Islet of Langerhans (tissue), 1 donor: Measurements from ENCODE around the gene PDE6B.
"Not testable (repeated sequence)": the region's sequence is repeated elsewhere in the genome, so short reads cannot be mapped to it uniquely, and the experiment has no call there.

Source experiments
- FAIRE-seq: peaks from one replicate; lab custom pipeline; 2011; peaks lifted over from hg19 to GRCh38; lab: Jason Lieb, UNC

PDE6B gene

DNA sequence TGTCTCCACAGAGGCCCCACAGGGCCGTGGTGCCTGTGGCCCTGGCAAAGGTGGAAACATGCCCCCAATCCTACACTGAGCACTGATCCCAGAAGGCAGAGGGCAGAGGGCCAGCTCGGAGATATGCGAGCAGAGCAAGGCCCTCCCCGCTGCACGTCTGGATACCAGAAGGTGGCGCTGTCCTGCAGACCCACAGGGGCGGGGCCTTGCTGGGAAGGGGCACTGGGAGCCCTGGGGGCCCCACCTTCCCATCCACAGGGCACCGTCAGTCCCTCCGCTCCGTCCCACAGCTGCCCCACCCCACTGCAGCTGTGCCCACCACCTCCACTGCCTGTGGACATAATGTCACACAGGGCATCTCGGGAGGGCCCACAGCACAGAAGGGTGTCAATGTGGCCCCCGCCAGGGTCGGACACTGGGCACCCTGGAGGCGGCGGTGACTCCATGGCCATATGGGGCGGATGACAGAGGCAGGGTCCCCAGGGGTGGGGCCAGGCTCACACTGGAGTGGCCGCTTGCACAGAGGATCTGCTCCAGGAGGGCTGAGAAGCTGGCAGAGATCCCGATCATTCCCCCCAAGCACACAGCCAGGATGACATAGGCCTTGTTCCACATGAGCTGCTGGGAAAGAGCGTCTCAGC, 58.7 kb downstream of the PDE6B start:
- no peak for FAIRE-seq

DNA sequence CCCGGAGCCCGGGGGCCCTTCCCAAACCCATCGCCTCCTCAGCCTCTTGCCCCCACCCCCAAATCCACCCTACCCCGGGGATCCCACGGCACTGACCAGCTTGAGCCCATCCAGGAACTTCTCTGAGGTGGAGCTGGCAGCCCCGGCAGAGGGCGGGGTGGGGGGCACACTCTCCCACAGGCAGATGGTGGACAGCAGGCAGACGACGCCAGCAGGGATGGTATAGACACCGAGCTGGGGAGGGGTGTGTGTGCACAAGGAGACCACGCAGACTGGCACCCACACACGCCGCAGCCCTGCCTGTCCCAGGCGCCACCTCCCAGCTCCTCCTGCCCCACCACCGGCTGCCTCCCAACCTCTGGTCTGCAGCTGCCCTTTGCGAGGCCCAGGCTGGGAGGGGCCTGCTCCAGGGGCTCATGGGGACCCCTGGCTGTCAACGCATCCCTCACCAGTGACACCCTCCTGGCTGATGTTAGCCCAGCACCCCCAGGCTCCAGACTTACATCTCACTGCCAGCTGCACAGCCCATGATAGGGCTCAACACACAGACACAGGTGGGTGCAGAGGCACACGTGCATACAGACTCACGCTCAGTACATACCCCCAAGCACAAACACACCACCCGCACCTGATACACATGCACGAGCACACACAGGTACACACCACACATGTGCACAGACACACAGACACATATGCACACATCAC, 59.4 kb downstream of the PDE6B start:
- FAIRE-seq, result no peak

DNA sequence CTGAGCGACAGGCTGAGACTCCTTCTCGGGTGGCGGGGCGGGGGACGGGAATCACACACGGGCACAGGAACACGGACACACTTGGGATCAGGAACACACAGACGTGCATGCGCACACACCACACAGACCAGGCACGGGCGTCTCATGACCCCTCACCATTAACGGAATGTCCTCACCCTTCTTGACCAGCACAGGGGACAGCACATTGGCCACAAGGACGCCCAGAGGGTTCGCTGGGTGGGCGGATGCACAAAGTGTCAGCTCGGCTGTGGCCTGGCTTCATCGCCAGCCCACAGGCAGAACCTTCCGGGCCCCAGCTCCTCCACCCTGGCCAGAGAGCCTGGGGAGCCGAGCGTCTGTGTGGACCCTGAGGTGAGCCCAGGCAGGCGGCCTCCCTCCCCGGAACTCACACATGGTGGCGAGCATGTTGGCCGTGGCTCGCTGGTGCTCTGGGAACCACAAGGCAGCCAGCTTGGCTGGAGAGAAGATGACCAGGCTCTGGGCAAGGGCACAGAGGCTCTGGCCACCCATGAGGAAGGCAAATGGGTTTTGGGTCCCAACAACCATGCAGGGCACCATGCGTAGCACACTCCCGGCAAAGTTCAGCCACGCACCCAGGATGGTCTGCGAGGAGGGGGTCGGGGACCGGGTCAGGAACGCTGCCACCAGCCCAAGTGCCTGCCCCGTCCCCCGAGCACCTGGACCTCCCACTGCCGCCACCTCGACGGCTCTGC, 60.5 kb downstream of the PDE6B start:
- FAIRE-seq, result no peak

DNA sequence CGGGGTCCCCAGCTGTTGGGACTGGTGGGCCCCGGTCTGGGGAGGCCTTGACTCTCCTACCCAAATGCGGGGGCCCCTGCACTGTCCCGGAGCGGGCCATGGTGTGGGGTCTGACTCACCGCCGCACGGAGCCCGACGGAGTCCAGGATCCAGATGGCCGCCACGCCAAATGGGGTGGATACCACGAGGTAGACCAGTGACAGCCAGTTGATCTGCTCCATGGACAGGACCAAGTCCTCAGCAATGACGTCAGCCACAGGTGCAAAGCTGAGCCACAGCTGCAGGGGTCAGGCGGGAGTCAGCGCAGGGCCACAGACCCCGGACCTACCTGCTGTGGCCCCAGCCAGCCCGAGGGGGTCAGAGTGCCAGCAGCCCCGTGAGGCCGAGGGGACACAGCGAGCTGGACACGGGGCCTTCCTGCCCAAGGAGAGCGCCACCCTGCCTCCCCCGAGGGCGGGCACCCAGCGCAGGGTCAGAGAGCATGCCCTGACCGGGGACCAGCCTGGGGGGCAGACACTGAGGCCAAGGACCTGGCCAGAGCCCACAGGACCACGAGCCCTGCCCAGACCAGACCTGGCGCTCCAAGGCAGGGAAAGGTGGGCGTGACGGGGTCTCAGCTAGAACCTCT, 61.2 kb downstream of the PDE6B start:
- no peak for FAIRE-seq

DNA sequence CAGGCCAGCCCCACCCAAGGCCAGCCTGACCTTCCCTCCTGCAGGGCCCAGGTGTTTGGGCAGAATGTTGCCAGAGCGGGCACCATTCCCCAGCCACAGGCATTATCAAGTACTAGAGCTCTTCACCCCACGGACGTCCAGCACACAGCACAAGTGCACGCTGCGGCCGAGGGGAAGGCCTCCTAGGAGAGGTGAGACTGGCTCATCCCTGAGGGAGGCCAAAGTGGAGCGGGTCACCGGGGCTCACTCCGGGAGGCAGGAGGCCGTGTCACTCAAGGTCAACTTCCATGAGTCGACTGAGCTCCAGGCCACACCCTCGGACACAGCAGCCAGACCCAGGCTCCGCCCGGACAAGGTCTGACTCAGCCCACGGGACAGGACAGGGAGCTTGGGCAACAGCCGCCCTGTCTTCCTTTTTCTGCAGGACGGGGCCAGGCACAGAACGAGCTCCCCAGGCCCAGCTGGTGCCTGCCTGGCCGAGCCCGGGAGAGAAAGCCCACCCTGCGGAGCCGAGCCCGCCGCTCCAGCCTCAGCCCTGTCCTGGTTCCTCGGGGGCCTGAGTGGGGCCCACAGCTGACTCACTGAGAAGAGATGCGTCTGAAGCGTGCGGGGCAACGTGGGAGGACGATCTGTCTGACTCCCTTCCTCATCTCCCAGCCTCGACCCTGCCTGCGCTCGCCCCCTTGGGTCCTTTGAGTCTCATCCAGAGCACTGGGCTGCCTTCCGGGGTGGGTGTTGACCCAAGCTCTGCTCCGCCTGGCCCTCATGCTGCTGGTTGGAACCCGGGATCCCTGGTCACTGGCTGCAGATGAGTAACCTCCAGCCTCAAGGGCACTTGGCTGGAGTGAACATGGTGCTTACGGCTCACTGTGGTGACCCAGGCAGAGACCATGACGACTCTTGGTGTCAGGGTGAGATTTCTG, 61.9 kb downstream of the PDE6B start:
- FAIRE-seq, result no peak

DNA sequence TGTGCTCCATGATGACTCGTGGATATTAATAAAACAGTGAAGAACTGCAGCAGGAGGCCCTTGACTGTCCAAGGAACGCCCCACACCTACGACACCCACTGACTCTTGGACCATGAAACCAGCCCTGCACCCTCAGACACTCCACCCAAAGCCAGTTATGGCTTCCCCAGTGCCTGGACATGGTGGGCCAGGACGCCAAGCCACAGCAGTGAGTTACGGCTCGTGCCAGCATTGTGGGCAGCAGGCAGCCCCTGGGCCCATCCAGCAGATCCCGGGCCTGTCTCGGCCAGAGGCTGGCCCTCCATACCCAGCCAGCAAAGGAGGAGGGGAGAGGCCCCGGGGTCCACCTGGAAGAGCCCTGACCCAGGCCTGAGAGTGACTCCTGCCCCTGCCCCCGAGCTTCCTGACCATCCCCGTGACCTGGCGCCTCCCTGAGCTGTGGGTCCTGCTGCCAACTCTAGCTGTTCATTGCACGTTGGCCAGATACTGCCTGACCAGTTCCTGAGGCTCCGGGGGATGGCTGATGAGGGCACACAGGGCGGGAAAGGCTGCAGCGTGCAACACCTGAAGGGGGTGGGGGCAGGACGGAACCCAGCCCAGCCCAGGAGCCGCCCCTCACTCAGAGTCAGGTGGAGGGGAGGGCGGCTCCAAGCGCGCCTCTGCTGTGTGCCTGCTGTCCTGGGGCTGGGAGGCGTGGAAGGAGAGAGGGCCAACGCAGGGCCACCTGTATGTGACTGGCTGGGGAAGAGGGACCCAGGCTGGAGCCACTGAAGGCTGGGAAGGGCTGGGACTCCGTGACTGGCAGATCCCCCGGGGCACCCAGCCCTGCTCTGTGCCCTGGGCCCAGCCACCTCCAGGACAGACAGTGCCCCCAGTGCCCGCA, 62.8 kb downstream of the PDE6B start:
- no peak for FAIRE-seq

DNA sequence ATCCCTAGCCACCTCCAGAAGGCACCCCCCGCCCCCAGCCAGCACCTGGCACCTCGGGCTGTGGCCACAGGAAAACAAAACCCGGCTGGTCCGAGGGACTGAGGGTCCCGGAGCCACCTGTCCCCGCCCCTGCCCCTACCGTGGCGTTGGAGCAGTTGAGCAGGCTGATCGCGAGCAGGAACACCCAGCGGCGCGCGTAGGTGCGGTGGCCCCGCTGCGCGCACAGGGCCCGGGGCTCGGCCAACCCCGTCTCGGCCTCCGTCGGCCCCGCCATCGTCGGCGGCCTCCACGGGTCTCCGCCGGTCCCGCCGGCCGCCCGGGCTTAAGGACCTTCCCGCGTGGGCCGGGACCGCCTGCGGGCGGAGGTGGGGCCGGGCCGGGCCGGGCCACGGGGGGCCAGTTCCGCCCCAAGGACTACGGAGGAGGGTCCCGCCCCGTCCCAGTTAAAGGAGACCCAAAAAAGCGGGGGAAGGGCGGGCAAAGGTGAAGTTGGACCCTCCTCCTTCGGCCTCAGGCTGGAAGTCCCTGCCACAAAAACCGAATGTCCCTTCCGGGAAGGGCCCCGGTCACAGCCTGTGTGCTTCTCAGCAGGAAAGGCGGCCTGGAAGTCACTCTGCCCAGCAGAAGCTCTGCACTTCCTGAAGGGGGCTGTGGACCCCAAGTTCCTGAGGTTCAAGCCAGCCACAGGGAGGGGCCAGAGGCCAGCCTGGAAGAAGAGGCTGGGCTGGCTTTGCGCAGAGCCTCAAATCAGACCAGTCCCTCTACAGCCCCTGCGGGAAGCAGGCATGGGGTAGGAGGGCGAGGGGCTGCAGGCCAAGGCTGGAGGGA, 63.7 kb downstream of the PDE6B start, which contains the start of gene SLC49A3:
TSS of gene SLC49A3 (minus strand) at position 298 of the 828 bp plus-strand sequence. CDS start at position 274, 24 bp downstream.
- no peak for FAIRE-seq

DNA sequence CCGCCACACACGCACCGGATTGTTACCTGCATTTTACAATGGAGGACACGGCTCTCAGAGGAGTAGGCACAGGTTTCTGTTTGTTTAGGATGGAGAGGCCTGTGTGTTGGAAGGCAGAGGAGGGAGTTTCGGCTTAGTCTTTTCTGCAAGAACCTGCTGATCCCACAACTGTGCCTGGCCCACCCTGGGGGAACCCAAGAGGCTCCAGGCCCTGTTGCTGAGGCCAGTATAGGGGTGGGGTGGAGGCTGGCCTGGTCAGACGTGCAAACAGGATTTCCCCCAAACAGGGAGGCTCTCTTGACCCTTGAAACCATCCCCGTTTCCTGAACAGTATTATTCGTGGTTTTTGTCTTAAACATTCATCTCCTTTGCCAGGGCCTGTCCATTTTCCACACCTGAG, 64.3 kb downstream of the PDE6B start:
- FAIRE-seq, result no peak

DNA sequence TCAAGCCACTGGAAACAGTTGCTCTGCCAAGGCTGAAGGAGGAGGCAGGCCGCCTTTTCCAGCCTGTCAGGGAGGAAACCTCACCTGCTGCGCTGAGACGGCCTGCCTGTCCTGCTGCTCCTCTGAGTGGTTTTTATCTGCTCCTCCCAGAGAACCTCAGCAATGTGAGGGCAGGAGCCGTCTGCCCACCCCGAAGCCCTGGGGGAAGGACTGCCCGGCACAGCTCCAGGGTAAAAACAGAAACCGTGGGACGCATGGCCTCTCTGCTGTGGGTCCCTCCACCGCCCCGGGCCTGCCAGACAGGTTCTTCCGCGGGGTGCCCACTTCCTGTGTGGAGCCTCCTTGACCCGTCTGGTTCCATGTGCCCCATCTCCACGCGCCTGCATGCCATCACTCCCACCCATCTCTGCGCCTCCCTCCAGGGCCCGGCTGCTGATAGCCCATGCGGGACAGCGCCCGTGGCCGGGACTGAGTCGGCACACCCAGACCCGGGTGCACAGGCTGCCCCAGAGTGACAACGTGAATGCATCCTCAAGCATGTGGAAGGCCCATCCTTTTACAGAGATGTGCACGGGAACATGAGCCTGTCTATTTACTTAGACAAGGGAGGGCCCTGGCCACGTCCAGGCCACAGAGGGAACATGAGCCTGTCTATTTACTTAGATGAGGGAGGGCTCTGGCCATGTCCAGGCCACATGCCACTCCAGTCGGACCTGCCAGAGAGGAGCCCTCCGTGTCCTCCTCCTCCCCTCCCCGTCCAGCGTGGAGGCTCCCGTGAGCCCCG, 67.6 kb downstream of the PDE6B start:
- FAIRE-seq, result no peak

DNA sequence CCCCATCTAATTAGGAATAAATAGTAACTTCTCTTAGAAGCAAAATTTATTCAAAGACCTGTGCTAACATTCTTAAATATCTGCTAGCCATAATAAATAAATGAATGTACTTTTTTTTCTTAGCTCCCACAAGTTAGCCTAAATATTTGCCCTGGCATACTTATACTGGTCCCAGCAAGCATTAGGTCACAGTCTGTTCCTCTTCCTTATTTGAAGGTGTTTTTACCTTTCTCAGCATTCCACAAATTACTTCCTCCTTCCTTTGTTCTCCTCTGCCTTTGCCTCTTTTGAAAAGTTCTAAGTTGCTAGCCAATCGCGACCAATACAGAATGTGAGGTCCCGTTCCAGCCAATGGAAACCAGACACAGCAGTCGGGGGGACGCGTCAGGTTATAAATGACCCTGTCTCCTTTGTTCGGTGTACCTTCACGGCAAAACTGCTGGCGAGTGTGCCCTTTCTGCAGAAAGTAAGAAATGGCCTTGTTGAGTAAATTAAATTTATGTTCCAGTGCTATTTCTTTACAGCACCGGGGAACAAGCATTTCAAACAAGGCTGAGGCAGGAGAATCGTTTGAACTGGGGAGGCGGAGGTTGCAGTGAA, 69.1 kb downstream of the PDE6B start:
- not testable (repeated sequence) for FAIRE-seq

DNA sequence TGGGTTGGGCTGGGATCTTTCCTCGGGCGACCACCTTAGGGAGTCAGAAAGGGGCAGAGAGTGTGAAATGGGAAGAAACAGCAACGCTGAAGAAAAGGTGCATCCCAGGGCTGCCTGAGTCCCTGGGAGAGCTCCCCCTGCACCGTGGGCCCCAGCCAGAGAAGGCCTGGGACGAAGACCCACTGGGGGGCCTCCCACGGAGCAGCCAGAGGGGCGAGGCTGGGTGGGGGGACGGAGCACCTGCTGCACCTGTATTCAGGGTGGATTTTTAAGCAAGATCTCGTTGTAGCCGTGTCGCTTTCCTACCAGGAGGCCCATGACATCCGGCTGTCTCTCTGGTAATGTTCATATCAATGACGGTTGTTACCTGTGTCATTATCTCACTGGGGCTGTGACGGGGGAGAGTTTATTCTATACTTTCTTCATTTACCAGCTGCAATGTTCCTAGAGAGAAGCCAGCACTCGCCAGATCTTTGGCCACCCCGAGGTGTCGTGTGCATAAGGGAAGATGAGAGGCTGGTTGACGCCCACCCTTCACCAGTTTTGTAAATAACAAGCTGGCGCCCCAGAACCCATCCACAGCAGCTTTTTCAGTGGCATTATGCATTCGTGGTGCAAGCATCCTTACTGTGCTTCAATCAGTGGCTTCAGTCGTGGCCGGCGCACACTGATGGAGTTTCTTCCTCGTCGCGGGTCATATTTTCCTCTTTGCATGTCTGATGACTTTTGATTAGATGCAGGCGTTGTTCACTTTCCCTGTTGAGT, 74.6 kb downstream of the PDE6B start:
- no peak for FAIRE-seq

DNA sequence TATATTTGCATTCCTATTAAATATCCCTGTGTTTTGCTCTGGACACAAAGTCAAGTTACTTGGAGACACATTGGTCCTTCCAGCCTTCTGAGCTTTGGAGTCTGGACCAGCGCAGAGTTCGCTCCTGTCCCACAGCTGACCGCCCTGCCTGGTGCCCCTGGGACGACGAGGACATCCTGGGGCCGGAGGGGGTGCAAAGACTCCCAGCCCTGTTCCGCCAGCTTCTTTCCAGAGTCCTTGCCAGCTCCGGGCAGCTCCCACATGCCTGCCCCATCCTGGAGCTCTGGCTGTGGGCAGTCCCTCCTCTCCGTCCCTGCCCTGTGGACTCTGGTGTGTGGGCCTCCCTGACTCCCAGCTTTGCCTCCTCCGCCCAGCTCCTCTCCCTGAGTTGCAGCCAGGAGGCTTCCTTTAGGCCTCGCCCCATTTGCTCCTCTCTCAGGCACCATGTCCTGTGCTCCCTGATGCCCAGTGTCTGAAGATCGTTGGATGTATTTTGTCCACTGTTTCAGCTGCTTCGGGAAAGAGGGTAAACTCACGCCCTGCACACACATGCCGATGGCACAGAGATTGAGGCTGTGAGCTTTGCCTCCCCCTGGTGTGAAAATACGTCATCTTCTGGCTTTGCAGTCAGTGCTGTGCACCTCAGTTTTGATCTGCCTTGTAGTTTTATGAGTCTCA, 75.4 kb downstream of the PDE6B start:
- FAIRE-seq, result no peak

DNA sequence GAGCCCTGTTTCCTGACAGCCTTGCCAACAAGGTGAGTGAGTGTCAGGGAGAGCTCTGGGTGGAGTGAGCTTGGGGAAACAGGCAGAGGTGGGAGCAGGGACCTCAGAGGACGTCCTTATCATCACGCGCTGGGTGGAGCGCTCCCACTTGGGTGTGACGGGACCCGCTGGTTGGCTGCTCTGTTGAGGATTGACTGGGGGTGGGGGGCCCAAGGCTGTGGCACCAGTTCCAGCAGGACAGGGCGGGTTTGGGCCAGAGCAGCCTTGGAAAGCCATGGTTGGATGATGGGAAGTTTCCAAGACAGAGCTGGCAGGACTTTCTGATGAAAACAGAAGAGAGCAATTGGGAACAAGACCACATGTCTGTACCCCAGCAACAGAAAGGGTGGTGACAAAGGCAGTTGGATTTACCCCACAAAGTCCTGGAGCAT, 77.3 kb downstream of the PDE6B start:
- FAIRE-seq, result no peak

DNA sequence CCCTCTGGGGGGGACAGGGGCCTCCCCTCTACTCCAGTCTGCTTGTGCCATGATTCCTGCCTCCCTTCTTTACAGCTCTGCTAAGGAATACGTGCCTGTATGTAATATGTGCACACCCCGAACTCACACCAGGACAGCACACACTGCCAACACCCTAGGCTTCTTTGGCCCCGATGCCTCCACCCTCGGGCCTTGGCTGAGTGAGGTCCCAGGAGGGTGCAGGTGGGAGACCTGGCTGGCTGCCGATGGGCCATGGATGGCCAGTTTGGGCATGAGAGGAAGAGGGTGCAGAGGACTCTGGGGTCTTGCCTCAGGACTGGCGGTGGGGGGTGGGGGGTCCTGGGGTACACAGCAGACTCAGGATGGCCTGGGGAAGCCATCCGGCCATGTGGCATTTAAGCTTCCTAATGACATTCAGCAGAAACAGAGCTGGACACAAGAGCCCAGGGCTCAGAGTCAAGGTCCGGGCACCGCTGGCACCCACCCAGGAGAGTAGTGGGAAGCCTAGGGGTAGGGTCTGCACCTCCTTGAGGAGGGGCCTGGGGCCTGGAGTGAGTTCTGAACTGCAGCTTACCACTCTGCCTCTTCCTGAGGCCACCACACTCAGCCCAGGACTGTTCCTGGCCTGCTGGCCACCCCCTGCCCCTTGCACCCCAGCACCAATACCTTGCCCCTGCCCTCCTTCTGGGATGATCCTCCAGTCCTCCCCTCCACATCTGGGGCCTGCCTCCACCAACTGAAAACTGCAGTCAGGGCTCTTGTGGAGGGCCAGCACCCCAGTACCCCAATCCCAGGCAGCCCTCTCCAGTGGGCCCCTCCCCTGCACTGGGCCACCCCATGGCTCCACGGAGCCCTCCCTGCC, 78.2 kb downstream of the PDE6B start:
- no peak for FAIRE-seq

DNA sequence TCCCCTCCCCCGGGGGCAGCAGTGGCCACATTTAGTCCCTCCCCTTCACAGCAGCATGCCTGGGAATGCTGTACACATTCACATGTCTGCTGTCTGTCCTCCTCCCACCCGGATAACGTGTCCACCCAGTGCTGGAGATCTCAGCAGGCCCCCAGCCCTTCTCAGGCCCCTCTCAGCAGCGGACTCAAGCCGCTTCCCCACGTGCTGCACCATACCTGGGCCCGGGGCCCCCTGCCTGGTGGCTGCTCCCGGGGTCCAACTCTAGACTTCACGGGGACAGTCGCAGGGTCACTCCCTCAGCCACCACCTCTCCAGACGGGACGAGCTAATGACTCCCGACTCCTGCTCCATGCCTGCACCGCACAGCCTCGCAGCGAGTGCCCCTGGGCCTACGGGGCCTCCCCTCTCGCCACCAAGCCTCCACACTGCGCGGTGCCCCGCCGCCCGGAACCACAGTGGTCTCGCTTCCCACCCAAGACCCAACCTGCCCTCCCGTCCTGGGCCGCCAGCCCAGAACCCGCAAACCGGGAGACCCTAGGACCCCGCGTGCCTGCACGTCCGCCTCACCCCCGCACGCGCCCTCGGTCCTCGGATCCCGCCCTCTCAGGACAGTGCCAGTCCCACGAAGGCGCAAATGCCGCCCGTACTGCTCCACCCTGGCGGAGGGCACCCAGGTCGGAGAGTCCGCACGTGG, 79.0 kb downstream of the PDE6B start:
- FAIRE-seq, result no peak

DNA sequence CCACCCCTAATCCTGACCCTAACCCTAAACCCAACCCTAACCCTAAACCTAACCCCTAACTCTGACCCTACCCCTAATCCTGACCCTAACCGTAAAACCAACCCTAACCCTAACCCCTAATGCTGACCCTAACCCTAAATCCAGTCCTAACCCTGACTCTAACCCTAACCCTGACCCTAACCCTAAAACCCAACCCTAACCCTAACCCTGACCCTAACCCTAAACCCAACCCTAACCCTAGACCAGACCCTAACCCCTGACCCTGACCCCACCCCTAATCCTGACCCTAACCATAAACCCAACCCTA, 79.6 kb downstream of the PDE6B start:
- no peak for FAIRE-seq
